Hippocampal formation (tissue), 2 donors: ENCODE data around the gene ZNF597.

Experiments used
- DNase-seq, 2 donors: peaks; one replicate each; lab custom pipeline; 2025; lab: John Stamatoyannopoulos, UW

The ZNF597 gene, protein sequence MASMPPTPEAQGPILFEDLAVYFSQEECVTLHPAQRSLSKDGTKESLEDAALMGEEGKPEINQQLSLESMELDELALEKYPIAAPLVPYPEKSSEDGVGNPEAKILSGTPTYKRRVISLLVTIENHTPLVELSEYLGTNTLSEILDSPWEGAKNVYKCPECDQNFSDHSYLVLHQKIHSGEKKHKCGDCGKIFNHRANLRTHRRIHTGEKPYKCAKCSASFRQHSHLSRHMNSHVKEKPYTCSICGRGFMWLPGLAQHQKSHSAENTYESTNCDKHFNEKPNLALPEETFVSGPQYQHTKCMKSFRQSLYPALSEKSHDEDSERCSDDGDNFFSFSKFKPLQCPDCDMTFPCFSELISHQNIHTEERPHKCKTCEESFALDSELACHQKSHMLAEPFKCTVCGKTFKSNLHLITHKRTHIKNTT

DNA sequence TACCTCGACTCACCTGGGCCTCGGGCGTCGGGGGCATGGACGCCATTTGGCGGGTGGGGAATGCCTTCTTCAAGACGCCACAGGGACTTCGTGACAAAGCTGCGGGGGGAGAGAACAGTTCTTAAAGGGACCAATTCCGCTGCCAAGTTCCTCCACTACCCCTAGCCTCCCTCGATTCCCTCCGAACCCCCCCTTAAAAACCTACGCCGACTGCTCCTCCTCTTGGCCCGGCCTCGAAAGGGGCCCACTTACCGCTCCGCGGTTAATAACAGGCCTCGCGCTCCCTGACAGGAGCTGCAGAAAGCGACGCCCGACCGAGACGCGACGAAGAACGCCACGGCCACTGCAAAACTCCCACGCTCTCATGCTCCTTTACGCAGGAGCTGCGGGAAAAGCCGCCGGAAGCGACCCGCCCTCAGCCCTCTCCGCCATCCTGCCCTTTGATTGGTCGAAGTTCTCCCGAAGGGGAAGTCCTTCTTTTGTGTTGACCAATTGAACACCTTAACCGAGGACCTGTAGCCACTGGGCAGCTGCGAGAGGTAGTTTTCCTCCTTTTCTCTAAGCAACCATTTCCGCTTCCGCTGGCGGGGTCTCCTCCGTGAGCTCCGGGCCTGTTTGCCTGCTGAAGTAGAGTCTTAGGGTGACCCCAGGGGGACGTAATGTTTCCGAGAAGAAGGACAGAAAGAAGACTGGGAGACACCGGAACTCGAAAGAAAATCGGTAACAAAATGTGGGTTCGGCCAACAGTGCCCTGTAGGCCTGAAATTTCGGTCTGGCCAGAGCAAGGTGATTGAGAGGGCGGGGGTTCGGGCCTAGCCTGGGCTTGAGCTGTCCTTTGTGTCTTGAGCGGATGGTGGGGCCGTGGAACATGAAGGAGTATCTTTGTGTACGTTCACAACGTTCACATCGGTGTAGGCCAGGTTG is at the start of gene ZNF597, which contains the start of gene NAA60:
Gene ZNF597, minus strand, starts transcription at position 397 of the 924 bp plus-strand sequence. Its CDS starts 351 bp downstream, at position 46.
Gene NAA60, plus strand, starts transcription at position 573 of the 924 bp plus-strand sequence. CDS start 32,548 bp downstream, outside the sequence.
- peak; percentile 73 to 75 for DNase-seq

DNA sequence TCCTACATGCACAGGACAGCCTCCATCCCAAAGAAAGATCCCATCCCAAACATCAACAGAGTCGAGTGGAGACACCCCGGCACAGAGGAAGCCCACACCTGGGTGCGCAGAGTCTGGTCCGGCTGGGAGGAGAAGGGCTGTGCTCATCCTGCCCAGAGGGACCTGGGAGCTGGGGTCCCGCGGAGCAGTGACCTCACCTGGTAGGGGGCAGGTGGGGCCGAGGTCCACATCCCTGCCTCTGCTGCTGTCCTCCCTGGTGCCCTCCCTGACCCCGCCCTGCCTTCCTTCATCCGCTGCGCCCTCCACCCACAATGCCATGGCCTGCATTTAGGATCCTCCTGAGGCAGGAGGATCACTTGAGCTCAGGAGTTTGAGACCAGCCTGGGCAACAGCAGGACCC is 49.1 kb upstream of the ZNF597 start:
- DNase-seq = no peak

DNA sequence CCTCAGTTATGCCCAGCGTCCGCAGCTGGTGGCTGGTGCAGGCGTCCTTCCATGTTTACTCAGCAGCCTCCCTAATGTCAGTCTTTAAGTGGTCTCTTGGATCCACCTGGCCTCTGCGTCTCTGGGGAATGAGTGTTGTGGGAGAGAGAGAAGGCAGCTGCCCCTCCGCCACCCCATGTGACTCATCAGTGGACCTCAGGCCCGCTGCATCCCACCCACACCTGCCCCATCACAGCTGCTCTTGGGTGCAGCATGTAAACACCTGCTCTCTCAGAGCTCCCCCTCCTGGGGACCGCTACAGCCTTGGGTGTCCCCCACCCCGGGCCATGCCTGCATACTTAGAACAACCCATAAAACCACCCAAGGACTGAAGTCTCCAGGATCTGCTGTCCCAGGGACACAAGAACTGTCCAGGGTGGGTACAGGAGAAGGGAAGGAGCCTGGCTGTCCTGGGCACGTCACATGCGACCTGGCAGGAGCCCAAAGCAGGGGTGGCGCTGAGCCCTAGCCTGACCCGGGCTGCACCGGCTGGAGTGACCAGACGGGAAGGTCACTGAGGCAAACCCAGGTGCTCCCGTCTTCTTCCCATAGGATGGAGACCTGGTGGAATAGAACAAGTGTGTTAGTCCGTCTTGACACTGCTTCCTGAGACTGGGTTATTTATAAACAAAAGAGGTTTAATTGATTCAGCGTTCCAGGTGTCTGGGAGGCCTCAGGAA is 47.8 kb upstream of the ZNF597 start:
- no peak for DNase-seq

DNA sequence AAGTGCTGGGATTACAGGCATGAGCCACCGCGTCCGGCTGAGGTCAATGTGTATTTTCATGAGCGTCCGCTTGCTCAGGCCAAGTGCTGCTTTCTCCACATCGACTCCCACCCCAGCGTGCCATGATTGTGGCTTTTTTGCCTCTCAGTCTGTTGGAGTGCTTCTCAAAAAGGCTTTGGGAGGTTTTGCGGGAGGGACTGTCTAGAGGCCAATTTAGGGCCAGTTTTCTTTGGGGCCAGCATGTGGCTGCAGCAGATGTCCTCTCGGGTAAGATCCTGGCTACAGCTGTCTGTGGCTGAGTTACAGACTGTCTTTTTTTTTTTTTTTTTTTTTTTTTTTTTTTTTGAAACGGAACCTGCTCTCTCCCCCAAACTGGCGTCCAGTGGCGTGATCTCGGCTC is 45.5 kb upstream of the ZNF597 start:
- no peak for DNase-seq

DNA sequence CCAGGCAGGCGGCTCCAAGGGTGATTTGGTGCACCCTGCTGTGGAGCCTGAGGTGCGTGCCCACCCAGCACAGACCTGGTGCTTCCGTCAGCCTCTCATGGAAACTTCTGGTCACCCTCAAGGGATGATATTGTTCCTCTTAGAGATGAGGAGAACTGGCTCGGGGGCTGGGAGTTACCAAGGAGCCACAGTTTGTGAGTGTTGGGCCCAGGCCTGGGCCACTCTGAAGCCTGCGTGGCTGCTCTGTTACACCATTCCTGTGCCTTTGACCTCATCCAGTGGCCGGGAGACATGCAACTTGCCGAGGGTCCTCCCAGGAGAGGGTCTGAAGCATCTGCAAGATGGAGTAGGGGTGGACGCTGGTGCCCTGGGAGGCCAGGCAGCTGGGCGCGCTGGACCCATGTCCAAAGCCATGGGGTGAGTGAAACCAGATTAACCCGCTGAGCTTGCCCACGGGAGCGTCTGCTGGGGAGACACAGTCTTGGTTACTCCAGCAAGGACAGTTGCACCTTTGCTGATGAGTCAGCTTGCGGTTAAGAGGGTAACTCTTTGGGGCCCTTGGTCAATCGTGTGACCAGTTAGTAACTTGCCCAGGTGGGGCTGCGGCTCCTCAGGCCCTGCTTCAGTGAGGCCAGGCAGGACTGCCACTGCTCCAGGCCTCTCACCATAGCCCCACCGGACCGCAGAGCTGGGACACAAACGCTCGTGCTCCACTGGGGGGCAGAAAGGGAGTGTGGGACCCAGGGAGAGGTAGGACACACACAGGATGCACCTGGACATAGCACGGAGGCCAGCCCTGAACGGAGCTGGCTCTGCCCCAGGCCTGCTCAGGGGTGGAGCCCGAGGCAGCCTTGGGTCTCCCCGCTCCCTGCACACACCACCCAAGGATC is 44.5 kb upstream of the ZNF597 start:
- no peak for DNase-seq

DNA sequence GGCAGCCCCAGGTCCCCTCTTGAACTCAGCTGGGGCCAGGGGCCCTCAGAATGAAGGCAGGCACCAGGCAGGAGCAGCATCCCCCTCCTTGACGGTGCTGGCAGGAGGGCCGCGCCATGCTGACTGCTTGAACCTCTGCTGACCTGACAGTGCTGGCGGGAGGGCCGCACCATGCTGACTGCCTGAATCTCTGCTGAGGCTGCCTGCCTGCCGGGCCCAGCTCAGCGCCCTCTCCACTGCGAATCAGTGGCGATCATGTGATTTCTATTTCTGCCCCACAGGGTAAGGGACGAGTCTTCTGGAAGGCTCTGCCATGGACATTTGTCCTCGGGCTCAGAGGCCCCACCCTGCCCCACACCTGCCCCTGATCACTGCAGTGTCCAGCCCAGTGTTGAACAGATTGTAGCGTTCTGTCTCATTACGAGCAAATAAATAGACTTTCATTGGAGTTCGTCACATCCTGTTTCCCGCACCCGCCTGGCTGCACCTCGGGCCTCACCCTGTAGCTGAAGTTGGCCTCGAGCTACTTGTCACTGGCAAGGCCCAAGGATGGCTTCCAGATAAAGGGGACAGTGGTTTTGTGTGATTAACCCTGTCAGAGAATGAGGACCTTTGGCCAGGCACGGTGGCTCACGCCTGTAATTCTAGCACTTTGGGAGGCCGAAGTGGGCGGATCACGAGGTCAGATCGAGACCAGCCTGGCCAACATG is 43.4 kb upstream of the ZNF597 start:
- no peak for DNase-seq

DNA sequence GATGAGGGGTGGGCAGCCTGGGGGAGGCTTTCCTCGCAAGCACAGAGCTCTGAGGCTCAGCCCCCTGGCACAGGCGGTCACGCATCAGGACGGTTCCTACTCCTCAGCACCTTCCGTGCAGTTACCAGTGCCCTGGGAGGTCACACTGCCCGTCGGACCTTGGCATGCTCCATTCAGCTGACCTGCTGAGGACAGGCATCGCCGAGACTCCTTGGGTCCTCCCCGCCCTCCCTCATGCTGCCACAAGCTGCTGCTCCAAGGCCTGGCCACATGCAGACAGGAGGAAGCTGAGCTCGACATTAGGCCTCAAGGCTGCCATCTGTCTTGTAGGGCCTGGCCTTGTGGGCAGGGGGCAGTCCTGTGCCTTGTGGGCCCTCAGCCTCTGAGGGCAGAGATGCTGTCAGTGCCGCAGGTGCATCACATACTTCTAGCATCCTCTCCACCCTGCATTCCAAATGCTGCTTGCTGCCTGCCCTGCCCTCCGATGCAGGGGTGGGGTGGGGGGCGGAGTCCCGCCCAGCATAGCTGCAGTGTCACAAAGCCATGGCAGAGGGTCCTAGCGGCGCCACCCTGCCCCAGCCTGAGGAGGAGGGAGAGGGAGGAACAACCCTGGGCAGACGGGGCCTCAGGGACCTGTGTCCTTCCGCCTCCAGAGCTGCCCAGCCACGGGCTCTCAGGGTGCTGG is 42.7 kb upstream of the ZNF597 start:
- DNase-seq = no peak

DNA sequence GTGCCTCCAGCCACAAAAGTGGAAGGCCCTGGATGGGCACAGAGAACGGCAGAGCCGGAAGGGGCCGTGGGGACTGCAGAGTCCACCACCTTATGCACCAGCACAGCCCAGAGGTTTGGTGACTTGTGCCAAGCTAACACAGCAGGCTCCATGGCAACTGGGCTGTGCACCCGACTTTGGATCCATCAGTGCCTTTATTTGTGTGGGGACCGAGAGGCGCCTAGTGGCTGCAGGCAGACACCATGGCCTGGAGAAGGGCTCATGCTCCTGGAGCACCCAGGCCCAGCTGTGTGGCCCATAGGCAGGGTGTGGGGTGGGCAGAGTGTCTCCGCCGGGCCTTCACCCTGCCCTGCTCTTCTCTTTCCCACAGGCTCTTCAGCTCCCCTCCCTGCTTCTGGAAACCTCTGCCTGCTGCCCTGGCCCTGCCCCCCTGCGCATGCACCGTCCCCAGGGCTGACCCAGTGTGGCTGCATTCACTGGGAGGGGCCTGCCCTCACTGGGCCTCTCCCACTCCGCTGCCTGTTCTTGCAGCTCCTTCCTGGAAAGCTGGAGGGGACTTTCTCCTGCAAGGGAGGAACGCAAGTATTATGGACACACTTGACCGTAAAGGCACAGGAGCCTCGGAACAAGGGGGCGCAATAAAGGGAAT is 41.9 kb upstream of the ZNF597 start:
- DNase-seq = no peak

DNA sequence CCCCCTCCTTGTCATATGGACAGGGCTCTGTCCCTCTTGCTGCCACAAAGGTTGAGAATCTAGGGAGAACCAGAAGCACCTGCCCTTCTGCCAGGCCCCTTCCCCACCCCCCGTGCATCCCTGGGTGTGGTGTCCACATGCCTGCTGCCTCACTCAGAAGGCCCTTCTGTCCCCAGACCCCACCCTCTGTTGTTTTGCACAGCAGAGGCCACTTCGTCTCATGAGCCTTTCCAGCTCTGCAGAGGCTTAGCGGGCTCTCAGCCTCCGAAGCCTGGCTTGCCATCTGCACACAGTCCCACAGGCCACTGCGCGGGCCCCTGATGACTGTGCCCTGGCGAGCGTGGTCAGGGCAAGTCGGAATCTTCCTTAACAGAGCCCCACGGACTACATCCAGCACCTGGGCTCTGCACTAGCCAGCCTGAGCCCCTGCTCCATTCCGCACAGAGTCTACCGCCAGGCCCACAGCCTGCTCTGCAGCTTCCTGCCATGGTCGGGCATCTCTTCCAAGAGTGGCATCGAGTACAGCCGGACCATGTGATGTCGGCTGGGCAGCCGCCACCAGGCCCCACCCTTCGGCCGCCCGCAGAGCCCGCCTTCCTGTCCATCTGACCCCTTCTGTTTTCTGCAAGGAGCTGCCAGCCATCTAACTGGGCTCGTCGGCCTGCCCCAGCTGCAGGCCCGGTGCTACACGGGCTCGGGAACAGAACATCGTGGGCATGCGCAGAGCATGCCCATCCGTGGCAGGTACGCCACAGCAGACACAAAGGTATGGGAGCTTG is 41.2 kb upstream of the ZNF597 start:
- DNase-seq = peak; percentile 12 to 19

DNA sequence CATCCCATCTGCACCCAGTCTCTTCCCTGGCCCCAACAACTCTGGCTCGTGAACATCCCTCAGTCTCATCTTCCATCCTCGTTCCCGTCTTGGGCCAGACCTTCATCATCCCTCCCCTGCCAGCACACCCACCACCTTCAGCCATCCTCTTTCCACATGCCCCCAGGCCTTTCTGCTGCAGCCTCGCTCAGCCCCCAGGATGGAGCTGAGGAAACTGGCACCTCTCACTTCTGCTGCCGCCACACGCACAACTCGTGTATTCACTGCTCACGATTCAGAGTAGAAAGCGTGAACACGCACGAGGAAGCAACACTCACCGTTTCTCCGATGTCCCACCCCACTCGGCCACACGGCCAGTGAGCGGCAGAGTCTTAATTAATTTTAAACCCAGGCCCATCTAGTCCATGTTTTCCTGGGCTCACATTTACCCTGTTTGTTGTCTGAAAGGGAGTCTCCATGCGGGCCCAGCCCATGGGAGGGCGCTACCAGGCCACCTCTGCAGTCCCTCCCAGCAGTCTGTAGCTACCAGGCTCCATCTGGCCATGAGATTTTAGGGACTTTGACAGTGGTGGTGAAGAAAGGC is 39.4 kb upstream of the ZNF597 start:
- DNase-seq = no peak

DNA sequence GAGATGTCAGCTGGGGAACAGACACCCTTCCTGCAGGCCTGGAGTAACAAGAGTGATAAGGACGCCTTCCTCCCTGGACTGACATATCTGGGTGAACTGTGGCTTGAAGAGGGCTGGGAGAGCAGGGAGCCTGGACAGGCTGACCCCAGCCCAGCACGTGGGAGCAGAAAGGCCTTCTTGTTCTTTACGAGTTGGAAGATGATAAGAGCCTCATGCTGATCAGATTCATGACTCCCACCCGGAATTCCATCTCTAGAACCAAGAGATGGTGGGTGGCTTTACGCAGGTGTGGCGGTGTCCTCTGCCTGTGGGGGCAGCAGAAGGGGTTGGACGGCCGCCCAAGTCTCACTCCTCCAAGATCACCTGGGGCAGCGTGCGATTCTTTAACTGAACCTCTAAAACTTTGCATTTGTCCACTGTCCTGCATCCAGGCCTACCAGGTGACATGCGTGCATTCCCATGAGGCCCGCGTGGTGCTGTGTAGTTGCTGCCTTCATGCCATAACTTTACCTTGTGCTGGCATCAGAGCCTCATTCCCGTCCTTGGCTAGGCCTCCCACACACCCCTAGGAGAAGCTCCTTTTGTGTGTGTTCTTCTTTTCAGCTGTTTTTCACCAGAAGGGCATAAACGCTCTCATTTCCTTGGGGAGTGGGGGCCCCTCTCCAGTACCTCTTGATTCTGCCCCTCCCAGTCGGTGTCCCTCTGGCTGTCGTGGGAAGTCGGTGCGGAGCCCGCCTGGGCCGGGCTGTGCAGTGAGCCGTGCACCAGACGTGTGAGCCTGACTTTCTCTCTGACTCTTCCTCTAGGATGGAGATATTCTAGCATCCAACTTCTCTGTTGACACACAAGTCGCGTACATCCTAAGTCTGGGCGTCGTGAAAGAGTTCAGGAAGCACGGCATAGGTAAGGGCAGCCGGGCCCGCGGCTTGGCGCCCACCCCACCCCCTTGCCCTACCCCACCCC is 38.7 kb upstream of the ZNF597 start:
- DNase-seq = no peak

DNA sequence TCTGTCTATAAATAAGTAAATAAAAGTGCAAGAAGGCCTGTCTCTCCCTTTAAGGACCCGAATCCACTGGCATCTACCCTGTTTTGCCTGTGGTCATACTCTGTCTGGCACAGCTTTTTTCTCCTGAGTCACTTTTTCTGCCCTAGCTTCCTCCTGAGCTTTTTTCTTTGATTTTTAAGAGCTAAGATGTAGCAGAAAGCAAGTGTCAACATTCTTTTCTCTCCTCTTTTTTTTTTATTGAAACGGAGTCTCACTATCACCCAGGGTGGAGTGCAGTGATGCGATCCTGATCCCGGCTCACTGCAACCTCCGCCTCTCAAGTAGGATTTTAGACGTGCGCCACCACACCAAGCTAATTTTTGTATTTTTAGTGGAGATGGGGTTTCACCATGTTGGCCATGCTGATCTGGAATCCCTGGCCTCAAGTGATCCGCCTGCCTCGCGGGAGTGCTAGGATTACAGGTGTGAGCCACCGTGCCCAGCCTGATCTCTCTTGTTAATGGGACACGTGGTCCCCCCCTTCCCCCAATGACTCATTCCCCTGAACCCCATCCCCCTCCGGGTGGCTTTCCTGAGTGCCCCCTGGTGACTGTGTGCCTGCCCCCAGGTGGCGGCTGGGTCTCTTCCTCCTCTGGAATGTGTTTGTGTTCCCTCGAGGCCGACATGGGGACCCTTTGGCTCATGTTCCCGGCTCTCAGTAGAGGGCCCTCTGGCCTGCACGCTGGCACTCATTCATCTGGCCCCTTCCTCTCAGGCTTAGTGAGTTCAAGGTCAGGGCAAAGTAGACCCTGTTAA is 37.8 kb upstream of the ZNF597 start:
- no peak for DNase-seq

DNA sequence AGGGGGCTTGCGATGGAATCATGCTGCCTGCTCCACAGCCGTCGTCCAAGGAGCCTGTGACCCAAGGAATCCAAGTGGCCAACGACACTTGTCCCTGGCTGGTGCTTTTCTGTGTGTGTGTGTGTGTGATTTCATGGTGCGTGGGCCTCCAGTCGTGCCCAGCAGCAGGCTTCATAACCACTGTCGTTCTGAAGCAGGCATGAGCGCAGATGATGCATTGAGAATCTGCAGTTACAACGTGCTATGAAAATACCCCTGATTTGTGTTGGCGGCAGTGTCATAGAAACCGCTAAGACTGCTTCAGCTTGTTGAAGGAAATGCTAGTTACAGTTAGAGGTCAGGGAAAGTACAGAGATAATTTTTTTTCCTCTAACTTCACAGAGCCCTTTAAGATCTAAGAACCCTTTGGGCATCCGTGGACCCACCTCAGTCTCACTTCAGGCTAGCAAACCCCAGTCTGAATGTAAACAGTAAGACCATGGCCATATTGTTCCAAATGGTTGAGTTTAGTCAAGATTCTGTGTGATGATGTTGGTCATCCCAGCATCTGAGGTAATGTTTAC is 36.4 kb upstream of the ZNF597 start:
- DNase-seq = no peak

DNA sequence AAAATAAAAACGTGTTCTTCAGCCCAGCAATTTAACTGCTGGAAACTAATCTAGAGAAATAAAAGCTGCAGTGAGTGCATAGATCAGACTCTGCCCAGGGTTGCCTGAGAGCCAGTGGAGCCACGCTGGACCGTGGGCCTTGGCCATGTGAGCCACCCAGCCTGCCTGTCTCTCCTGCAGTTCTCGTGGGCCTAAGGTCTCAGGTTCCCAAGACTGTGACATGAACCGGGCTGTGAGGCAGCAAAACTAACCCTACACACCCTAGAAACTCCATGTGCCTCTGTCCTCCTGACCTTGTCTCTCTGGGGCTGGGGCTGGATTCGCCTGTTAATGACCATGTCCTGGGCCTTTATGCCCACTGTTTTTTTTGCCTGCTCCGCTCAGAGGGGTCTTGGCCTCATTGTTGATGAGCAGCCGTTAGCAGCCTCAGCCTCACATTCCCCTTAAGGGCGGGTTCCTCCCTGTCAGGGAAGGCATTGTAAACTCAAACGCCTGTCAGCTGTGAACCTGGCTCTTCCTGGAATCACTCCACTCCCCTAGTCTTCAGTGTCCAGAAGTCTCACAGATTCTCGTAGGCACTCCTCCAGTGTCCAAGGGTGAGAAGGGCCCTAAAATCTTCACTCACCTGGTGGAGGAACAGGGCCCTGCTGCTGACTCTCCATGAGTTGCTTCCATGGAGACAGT is 35.1 kb upstream of the ZNF597 start:
- no peak for DNase-seq

DNA sequence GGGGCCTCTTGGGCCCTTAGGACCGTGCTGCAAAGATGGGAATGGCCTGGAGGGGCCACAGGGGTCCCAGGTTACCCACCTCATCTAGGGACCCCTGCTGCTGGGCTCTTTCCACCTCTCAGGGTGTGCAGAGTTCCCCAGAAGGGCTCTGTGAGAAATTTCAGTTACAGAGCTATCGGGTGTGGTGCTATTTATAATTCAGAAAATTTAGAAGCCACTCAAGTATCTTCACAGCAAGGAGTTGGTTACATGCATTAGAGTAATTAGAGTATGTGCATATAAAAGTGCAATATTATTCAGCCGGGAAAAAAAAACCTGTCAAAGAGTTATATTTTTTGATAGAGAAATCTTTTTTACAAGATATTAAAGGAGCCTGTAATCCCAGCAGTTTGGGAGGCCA is 33.1 kb upstream of the ZNF597 start:
- no peak for DNase-seq
